Muscle layer of colon (tissue), 2 donors: ENCODE data around the gene PRDM16.

Experiments used
- H3K27ac ChIP-seq: one replicate; pipeline ENCODE4 v1.7.0; 2013; ENCODE audit warnings: low read depth, mild to moderate bottlenecking, low read length, moderate library complexity
- H3K27me3 ChIP-seq, 2 donors: one replicate each; pipeline ENCODE4 v1.7.0; 2013; ENCODE audit warnings: low read length in 2 of 2, mild to moderate bottlenecking in 2 of 2; ENCODE audit not compliant: insufficient read depth in 2 of 2, control insufficient read depth in 1 of 2
- H3K36me3 ChIP-seq: one replicate; pipeline ENCODE4 v1.7.0; 2013; ENCODE audit warnings: mild to moderate bottlenecking, low read length; ENCODE audit not compliant: insufficient read depth
- H3K4me1 ChIP-seq: one replicate; pipeline ENCODE4 v1.7.0; 2013; ENCODE audit warnings: mild to moderate bottlenecking, low read length; ENCODE audit not compliant: insufficient read depth
- H3K4me3 ChIP-seq, 2 donors: one replicate each; pipeline ENCODE4 v1.7.0; 2013; ENCODE audit warnings: low read length in 2 of 2, low read depth in 1 of 2, mild to moderate bottlenecking in 1 of 2, moderate library complexity in 1 of 2
- H3K9ac ChIP-seq: one replicate; pipeline ENCODE4 v1.7.0; 2013; ENCODE audit warnings: low read length
- H3K9me3 ChIP-seq: one replicate; pipeline ENCODE4 v1.7.0; 2013; ENCODE audit warnings: mild to moderate bottlenecking, low read length
- donor health status: abdominal sarcoma.
- donor health status: Adenocarcinoma of cecum.

PRDM16 gene

DNA sequence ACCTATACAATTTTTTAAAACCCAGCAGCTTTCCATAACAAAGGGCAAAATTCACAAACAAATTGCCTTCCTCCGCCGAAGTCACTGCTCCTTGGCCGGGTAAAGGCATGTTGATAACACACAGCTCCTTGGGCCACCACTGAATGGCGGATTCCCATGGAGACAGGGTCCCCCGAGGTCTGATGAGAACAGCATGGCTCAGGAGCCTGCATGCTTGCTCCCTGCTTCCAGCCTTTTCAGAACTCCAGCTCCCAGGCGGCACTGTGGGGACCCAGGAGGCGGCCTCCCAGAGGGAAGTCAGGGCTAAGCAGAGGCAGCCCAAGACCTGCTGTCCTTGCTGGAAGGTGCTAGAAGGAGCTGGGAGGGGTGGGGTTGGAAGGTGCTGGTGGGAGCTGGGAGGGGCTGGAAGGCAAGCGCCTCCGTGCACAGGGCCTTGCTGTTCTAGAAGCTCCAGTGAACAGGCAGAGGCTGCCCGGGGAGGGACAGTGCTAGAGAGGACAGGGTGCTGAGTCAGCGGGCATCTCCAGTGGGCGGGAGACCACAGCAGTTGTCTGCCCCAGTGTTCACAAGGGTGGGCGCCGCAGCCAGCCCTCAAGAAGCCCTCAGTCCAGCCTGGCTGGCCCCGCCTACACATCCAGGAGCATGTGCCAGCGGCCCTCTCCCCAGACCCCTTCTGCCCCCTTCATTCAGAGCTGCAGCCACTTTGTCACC is 35.1 kb downstream of the PRDM16 start:
- peaks cover 0 to 10% of the 10 kb centered on the region in 2 donors for H3K27me3 ChIP-seq
- H3K36me3 ChIP-seq = no peaks in the 10 kb centered on the region
- H3K9me3 ChIP-seq = no peaks in the 10 kb centered on the region
- no peak overlapping the region for H3K9ac ChIP-seq
- no peak overlapping the region for H3K4me3 ChIP-seq
- H3K27ac ChIP-seq = no peak overlapping the region
- no peaks in the 10 kb centered on the region for H3K4me1 ChIP-seq

GRCh38 chr1:3105167-3105863 is 36.3 kb downstream of the PRDM16 start:
- H3K4me1 ChIP-seq = no peaks in the 10 kb centered on the region
- H3K4me3 ChIP-seq = no peak overlapping the region
- H3K9ac ChIP-seq = no peak overlapping the region
- H3K27ac ChIP-seq = no peak overlapping the region
- H3K36me3 ChIP-seq = no peaks in the 10 kb centered on the region
- no peaks in the 10 kb centered on the region for H3K9me3 ChIP-seq
- H3K27me3 ChIP-seq = peaks cover 0 to 13% of the 10 kb centered on the region in 2 donors

DNA sequence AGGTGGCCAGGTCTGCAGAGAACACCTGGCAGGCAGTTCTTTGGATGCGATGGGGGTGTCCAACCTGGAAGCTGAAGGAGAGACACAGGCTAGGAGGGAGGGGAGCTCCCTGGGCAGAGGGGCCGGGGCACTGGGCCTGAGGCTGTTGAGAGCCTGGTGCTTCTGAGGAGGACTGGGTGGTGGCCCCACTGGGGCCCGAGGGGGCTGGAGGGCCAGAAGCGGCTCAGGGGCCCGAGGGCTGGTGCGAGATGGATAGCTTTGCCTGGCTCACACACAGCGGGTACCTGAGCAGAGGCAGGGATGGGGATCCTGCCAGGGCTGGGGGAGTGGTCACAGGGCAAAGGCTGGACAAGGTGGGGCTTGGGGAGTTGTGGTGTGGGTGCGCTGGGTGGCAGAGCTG is 37.2 kb downstream of the PRDM16 start:
- Histone ChIP-seq H3K36me3 (no peaks in the 10 kb centered on the region), H3K9ac (no peak overlapping the region), H3K9me3 (no peaks in the 10 kb centered on the region), H3K4me1 (no peaks in the 10 kb centered on the region), H3K4me3 (no peak overlapping the region), H3K27me3 (peaks cover 0 to 17% of the 10 kb centered on the region in 2 donors), H3K27ac (no peak overlapping the region)

- no peak overlapping the region for H3K4me3 ChIP-seq
- H3K9ac ChIP-seq = no peak overlapping the region
- H3K4me1 ChIP-seq = no peaks in the 10 kb centered on the region
- peaks cover 0 to 20% of the 10 kb centered on the region in 2 donors for H3K27me3 ChIP-seq
- no peak overlapping the region for H3K27ac ChIP-seq
- H3K9me3 ChIP-seq = no peaks in the 10 kb centered on the region
- no peaks in the 10 kb centered on the region for H3K36me3 ChIP-seq
Observed at GRCh38 chr1:3107201-3107600, 38.2 kb downstream of the PRDM16 start.

DNA sequence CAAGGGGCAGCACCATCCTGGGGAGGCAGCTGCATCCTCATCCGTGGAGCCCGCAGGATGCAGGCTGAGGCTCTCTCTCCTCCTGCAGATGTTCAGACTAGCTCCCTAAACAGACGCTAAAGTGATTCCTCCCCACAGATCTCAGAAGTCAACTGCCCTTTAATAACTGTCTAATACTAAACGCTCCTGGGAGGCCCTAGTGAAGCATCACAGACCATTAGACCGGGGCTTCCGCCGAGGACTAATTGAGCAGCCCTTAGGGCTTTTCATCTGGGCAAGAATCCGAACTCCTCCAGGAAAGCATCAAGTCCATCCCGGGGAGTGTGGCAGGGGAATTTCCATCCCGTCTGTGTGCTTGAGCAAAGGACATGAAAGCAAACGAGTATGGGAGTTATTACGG is 40.4 kb downstream of the PRDM16 start:
- Histone ChIP-seq H3K27me3 (peaks cover 0 to 24% of the 10 kb centered on the region in 2 donors), H3K36me3 (no peaks in the 10 kb centered on the region), H3K9ac (no peak overlapping the region), H3K4me3 (no peak overlapping the region), H3K9me3 (no peaks in the 10 kb centered on the region), H3K27ac (no peak overlapping the region), H3K4me1 (no peaks in the 10 kb centered on the region)

- no peak overlapping the region for H3K27ac ChIP-seq
- H3K36me3 ChIP-seq = no peaks in the 10 kb centered on the region
- no peaks in the 10 kb centered on the region for H3K4me1 ChIP-seq
- H3K27me3 ChIP-seq = peaks cover 0 to 23% of the 10 kb centered on the region in 2 donors
- no peak overlapping the region for H3K4me3 ChIP-seq
- no peaks in the 10 kb centered on the region for H3K9me3 ChIP-seq
- no peak overlapping the region for H3K9ac ChIP-seq
Observed at GRCh38 chr1:3111348-3112021, 42.5 kb downstream of the PRDM16 start.

- no peak overlapping the region for H3K27ac ChIP-seq
- H3K27me3 ChIP-seq = peaks cover 0 to 23% of the 10 kb centered on the region in 2 donors
- H3K9ac ChIP-seq = no peak overlapping the region
- no peaks in the 10 kb centered on the region for H3K36me3 ChIP-seq
- H3K4me3 ChIP-seq = no peak overlapping the region
- H3K4me1 ChIP-seq = no peaks in the 10 kb centered on the region
- no peaks in the 10 kb centered on the region for H3K9me3 ChIP-seq
Observed at GRCh38 chr1:3112526-3112925, 43.5 kb downstream of the PRDM16 start.

- no peak overlapping the region for H3K4me3 ChIP-seq
- no peak overlapping the region for H3K9ac ChIP-seq
- H3K36me3 ChIP-seq = no peaks in the 10 kb centered on the region
Observed at GRCh38 chr1:3113047-3113740, 44.2 kb downstream of the PRDM16 start.

DNA sequence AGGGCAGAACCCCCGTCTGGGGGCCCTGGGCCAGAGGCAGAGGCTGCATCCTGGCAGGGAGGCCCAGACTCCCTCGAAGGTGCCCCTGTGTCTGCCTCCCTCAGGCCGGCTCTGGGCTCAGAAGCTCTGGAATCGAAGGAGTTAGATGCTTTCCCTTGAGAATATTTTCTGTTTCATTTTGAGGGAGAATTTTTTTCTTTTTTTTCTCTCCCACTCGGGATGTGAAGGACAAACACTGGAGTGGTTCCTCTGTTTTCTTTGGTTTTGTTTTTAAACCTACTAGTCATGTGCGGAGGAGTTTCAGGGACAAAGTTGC is 44.7 kb downstream of the PRDM16 start:
- Histone ChIP-seq H3K9me3 (no peaks in the 10 kb centered on the region), H3K27ac (no peak overlapping the region), H3K9ac (no peak overlapping the region), H3K4me3 (no peak overlapping the region), H3K4me1 (no peaks in the 10 kb centered on the region), H3K36me3 (no peaks in the 10 kb centered on the region), H3K27me3 (peaks cover 0 to 21% of the 10 kb centered on the region in 2 donors)

More at GRCh38 chr1:3113047-3113740, 44.2 kb downstream of the PRDM16 start:
- Histone ChIP-seq H3K27me3 (peaks cover 0 to 22% of the 10 kb centered on the region in 2 donors), H3K9me3 (no peaks in the 10 kb centered on the region), H3K27ac (no peak overlapping the region), H3K4me1 (no peaks in the 10 kb centered on the region)

GRCh38 chr1:3114131-3114744 is 45.2 kb downstream of the PRDM16 start:
- H3K4me1 ChIP-seq = no peaks in the 10 kb centered on the region
- no peaks in the 10 kb centered on the region for H3K36me3 ChIP-seq
- H3K4me3 ChIP-seq = no peak overlapping the region
- no peaks in the 10 kb centered on the region for H3K9me3 ChIP-seq
- H3K9ac ChIP-seq = no peak overlapping the region
- H3K27me3 ChIP-seq = peaks cover 0 to 26% of the 10 kb centered on the region in 2 donors
- no peak overlapping the region for H3K27ac ChIP-seq

DNA sequence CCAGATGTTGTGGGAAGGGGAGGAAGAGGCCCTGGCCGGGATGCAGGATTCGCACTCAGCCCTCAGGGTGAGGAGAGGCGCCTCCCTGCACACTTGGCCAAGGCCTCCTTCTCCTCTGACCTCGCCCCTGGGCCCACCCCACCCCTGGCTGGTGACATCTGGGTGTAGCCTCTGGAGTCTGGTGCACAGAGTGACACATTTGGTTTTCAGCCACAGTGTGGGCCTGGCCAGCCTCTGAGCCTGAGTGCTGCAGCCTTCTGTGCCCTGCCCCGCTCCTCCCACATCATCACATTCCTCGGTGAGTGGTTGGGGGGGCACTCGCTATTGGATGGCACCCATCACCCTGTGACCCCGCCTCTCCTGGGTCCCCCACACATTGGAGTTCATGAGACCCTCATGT is 45.8 kb downstream of the PRDM16 start:
- Histone ChIP-seq H3K27me3 (peaks cover 0 to 28% of the 10 kb centered on the region in 2 donors), H3K36me3 (no peaks in the 10 kb centered on the region), H3K4me3 (no peak overlapping the region), H3K9me3 (no peaks in the 10 kb centered on the region), H3K4me1 (no peaks in the 10 kb centered on the region), H3K27ac (no peak overlapping the region), H3K9ac (no peak overlapping the region)
